Measurements from ENCODE around the gene TMCC2.
"Not testable (repeated sequence)": the region's sequence is repeated elsewhere in the genome, so short reads cannot be mapped to it uniquely, and the experiment has no call there.

Gene TMCC2

DNA sequence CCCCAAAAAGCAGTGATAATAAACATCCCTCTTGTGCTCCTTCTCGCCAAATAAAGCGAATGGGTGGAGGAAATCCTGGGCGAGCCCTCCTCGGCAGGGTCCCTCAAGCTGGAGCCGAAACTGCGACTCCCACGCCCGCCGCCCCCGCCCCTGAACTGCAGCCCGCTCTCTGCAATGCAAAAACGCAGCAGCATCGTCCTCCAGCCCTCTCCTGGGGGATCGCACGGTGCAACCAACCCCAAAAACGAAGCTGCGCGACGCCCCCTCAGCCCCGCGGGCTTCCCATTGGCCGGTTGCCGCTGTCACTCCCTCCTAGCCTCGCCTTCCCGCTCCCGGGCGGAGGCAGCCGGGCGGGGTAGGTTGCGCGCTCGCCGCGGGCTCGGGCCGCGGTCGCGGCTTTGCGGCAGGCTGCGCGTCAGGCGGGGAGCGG is at the start of gene TMCC2:
Gene TMCC2 (plus strand): TSS at position 363 of the 430 bp plus-strand sequence. CDS start 619 bp downstream, outside the sequence.
- DNase-seq (ENCODE audit: low read depth) = peak; percentile 63

GRCh38 chr1:205179842-205180241 is 47.9 kb upstream of the TMCC2 start:
- no peak for DNase-seq (ENCODE audit: low read depth)

GRCh38 chr1:205180331-205180730 is 47.4 kb upstream of the TMCC2 start:
- DNase-seq (ENCODE audit: low read depth) = not testable (repeated sequence)

- no peak for DNase-seq (ENCODE audit: low read depth)
Observed at GRCh38 chr1:205182930-205183329, 44.8 kb upstream of the TMCC2 start.

- no peak for DNase-seq (ENCODE audit: low read depth)
Observed at GRCh38 chr1:205183676-205184335, 43.9 kb upstream of the TMCC2 start.

GRCh38 chr1:205186191-205186590 is 41.6 kb upstream of the TMCC2 start:
- no peak for DNase-seq (ENCODE audit: low read depth)

DNA sequence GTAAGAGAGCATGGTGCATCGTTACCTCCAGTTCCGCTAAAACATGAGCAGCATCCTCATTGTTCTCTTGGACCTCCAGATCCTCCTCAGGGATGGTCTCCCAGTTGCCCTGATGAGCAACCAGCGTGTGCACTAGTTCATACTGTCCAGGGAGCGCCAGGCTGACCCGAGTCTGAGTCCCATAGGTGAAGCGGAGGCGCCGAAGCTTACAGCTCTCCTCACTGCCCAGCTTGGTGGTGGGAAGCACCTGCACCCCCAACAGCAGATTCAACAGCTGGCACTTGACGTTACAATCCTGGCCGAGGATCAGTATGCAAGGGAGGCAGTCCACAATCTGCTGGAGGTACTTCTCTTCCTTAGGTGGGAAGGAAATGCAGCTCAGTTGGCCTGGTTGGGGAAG is 40.3 kb upstream of the TMCC2 start:
- DNase-seq (ENCODE audit: low read depth) = no peak

GRCh38 chr1:205188098-205188497 is 39.6 kb upstream of the TMCC2 start:
- DNase-seq (ENCODE audit: low read depth) = no peak

DNA sequence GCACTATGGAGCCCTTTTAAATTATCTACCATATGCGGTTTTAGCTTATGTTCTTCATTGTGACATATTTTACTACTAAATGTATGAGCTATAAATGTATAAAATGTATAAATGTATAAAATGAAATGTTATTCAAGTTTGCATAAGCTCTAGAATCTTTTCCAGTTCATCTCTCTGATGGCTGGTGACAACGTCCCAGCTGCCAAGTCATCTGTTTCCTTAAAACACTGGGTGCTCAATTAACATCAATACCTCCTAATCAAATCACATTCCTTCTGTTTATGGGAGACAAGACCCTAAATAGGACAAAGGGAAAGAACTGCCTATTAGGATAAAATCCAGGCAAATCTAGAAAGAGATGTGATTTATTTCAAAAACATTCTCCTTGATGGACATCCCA is 39.1 kb upstream of the TMCC2 start:
- no peak for DNase-seq (ENCODE audit: low read depth)

- no peak for DNase-seq (ENCODE audit: low read depth)
Observed at GRCh38 chr1:205189131-205189530, 38.6 kb upstream of the TMCC2 start.

- no peak for DNase-seq (ENCODE audit: low read depth)
Observed at GRCh38 chr1:205190845-205191577, 36.7 kb upstream of the TMCC2 start.

- DNase-seq (ENCODE audit: low read depth) = no peak
Observed at GRCh38 chr1:205191622-205192021, 36.1 kb upstream of the TMCC2 start.

GRCh38 chr1:205192287-205192686 is 35.5 kb upstream of the TMCC2 start:
- DNase-seq (ENCODE audit: low read depth) = no peak

DNA sequence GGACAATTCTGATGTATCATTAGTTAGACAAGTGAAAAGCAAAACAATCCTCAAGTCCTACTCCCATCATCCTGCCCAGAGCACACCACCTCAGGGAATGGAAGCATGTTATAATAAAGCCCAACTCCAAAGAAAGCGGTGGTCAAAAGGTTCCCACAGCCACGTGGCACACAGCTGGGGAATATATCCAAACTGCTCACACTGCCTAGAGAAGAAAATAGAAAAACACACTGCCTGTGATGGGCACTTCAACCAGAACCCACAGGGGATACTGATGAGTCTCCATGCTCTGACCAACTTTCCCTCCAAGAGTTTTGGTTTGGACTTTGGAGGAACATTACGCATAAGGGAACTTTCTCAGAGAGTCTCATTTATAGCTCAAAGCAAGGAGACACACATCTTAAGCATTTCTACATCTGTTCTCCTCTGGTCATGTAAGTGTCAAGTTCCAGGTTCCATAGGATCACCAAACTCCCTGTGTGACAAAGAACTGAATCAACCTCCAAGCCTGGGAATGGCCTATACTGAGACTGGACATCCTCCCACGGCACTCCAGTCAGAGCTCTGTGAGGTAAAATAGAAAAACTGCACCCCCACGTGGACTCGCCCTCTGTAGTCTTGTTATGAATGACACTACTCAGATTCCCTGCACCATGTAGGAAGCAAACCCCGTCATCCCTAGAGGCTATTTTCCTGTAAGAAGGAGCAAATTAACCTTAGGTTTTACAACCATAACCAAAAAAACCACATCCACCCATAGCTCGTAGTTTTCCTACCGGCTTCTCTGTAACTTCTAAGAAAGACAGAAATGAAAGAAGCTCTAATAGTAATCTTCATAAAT is 28.4 kb upstream of the TMCC2 start:
- no peak for DNase-seq (ENCODE audit: low read depth)

GRCh38 chr1:205199931-205200299 is 27.8 kb upstream of the TMCC2 start:
- DNase-seq (ENCODE audit: low read depth) = no peak

DNA sequence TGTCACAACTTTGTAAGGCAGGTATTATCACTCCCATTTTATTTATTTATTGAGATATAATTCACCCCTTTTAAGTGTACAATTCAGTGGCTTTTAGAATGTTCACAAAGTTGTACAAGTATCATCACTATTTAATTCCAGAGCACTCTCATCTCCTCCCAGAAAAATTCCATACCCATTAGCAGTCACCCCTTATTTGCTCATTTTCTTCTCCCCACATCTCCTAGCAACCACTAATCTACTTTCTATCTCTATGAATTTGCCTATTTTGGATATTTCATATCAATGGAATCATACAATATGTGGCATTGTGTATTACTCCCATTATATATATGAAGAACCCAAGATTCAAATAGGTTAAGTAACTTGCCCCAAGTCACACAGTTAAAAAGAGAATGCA is 23.2 kb upstream of the TMCC2 start:
- no peak for DNase-seq (ENCODE audit: low read depth)

- no peak for DNase-seq (ENCODE audit: low read depth)
Observed at GRCh38 chr1:205205055-205205454, 22.7 kb upstream of the TMCC2 start.

GRCh38 chr1:205208811-205209210 is 18.9 kb upstream of the TMCC2 start:
- no peak for DNase-seq (ENCODE audit: low read depth)

DNA sequence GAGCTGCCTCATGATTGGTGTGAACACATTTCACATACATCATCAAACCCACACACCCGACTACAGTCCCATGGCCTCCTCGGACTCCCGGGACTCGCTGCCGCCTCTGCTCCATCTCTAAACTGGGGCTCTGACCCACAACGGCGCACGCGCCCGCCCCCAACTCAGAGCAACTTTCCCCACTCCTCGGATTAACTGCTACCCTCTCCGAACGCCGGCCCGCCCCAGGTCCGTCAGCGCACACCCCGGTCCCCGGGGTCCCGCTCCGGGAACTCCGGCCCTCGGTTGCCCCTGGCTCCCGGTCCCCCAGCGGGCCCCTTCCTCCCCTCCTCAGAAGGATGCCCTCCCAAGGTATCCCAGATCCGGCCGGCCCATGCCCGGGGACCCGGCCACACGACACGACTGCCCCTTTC is 17.0 kb upstream of the TMCC2 start:
- DNase-seq (ENCODE audit: low read depth) = no peak

GRCh38 chr1:205211169-205211838 is 16.4 kb upstream of the TMCC2 start, which contains the start of gene DSTYK:
TSS of gene DSTYK (minus strand) at chr1:205211702. CDS start at chr1:205211535, 167 bp downstream.
- DNase-seq (ENCODE audit: low read depth) = peak; percentile 87

DNA sequence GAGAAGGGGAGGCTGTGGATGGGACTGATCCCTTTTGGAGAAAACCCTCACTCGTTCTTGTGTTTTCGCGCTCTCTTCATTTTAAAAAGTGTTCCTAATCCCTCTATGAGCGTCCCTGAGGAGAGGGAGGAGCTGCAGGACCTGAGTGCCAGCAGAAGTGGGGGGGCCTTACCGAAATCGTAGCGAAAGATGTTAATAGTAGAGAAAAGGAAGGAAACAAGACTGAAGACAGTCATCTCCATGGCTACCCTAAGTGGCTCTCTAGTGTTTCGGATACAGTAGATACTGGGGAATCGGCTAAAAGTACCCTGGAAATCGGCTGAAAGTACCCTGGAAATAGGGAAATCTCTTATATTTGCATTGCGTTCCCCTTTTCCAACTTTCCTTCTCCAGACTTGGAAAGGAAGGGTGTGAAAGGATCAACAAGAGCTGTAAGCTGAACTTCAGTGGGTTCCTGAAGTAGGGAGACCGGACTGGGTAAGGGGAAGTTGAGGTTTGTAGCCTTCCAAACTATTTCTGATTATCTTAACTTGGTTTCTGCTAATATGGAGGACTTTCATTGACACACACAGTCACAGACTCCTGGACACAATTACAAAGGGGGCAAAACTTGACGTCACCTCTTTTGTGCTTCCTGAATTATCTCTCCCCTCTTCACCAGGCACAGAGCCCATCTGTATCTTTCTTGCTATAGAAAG is 15.8 kb upstream of the TMCC2 start:
- no peak for DNase-seq (ENCODE audit: low read depth)

All from stimulated activated CD8-positive, alpha-beta memory T cell treated with anti-CD3 and anti-CD28 coated beads, Interleukin-7, amount 100 ng/mL, for 24 hours (primary cell).